ENCODE data around the gene SMARCC2. TPM values are rescaled to one million over a fixed set of nuclear protein-coding genes. Genes with fewer than 3 reads are reported as not detected.

SMARCC2 gene
- total and polyA plus RNA-seq, 2 of the 13 experiments (the other 11 are each of a cell fraction or from before 2014, with no cell fraction given) = 21.3 to 24.1 TPM

DNA sequence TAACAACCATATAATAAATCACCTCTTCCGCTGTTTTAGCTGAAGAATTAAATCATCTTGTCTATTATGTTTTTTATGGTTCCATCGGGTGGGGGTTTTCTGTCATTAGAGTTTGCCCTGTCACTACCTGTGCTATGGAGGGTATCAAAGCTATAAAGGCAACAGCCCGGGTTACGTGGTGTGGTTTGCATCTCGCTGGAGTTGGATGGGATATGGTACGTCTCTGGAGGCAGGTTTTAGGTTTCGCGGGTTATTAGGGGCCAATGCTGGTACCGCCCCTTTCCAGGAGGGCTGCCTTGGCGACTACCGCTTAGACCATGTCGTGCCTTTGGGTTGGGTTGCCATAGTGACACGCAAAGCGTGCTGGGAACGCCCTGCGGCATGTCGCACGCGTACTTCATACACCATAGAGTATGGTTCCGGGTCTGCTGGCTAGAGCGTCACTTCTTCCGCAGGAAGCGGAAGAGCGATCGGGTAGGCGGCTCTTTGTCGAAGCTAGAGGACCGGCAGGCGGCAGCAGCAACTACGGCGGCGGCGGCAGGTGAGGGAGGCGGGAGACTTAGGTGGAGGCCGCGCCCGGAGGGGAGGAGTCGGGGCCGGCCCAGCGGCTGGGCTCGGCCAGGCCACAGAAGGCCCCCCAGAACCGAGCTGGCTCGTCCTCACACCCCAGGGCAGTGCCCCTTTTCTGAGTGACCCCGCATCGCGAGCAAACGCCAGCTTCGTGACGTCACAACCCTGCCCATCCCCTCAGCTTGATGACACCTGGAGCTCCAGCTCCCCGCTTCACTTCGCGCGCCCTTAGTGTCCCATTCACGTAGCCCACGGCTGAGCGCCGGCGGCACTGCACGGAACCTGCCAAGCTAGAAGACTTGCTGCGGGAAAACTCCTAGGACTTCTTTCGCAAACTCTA lies 71.2 kb downstream of the SMARCC2 start, which contains the start of gene ZC3H10 (continued):
- TF ChIP-seq MEF2D (CRISPR knock-in tag; IDR thresholded peaks at IDR 0.05) = peak; percentile 89; the same call in 1 of the 2 replicates
- peak; percentile 86 for TF ChIP-seq SIN3B (IDR thresholded peaks at IDR 0.05; ENCODE audit: low read length)
- peak; percentile 99 for TF ChIP-seq NR2C2 (CRISPR knock-in tag; IDR thresholded peaks at IDR 0.05; ENCODE audit: borderline replicate concordance)
- 0 out of 2 replicates have a peak, but pooled peaks have one; percentile 30 for TF ChIP-seq HHEX (CRISPR knock-in tag; IDR thresholded peaks at IDR 0.05)
- peak; percentile 32; the same call in 1 of the 2 replicates for TF ChIP-seq ZNF547 (CRISPR knock-in tag; IDR thresholded peaks at IDR 0.05)
- TF ChIP-seq, protein P1, sequence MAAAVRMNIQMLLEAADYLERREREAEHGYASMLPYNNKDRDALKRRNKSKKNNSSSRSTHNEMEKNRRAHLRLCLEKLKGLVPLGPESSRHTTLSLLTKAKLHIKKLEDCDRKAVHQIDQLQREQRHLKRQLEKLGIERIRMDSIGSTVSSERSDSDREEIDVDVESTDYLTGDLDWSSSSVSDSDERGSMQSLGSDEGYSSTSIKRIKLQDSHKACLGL (CRISPR knock-in tag; IDR thresholded peaks at IDR 0.05) = no peak
- TF ChIP-seq EEA1 (CRISPR knock-in tag; IDR thresholded peaks at IDR 0.05; ENCODE audit: borderline replicate concordance) = 0 out of 2 replicates have a peak, but pooled peaks have one; percentile 60
- TF ChIP-seq, protein P2, sequence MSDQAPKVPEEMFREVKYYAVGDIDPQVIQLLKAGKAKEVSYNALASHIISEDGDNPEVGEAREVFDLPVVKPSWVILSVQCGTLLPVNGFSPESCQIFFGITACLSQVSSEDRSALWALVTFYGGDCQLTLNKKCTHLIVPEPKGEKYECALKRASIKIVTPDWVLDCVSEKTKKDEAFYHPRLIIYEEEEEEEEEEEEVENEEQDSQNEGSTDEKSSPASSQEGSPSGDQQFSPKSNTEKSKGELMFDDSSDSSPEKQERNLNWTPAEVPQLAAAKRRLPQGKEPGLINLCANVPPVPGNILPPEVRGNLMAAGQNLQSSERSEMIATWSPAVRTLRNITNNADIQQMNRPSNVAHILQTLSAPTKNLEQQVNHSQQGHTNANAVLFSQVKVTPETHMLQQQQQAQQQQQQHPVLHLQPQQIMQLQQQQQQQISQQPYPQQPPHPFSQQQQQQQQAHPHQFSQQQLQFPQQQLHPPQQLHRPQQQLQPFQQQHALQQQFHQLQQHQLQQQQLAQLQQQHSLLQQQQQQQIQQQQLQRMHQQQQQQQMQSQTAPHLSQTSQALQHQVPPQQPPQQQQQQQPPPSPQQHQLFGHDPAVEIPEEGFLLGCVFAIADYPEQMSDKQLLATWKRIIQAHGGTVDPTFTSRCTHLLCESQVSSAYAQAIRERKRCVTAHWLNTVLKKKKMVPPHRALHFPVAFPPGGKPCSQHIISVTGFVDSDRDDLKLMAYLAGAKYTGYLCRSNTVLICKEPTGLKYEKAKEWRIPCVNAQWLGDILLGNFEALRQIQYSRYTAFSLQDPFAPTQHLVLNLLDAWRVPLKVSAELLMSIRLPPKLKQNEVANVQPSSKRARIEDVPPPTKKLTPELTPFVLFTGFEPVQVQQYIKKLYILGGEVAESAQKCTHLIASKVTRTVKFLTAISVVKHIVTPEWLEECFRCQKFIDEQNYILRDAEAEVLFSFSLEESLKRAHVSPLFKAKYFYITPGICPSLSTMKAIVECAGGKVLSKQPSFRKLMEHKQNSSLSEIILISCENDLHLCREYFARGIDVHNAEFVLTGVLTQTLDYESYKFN (CRISPR knock-in tag; conservative IDR thresholded peaks at IDR 0.05) = peak; percentile 71
- TF ChIP-seq, protein P3, sequence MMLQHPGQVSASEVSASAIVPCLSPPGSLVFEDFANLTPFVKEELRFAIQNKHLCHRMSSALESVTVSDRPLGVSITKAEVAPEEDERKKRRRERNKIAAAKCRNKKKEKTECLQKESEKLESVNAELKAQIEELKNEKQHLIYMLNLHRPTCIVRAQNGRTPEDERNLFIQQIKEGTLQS (CRISPR knock-in tag; IDR thresholded peaks at IDR 0.05) = no peak
- TF ChIP-seq, protein P4, sequence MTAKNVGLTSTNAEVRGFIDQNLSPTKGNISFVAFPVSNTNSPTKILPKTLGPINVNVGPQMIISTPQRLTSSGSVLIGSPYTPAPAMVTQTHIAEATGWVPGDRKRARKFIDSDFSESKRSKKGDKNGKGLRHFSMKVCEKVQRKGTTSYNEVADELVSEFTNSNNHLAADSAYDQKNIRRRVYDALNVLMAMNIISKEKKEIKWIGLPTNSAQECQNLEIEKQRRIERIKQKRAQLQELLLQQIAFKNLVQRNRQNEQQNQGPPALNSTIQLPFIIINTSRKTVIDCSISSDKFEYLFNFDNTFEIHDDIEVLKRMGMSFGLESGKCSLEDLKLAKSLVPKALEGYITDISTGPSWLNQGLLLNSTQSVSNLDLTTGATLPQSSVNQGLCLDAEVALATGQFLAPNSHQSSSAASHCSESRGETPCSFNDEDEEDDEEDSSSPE (CRISPR knock-in tag; IDR thresholded peaks at IDR 0.05) = peak; percentile 90
- peak; percentile 68; the same call in 1 of the 2 replicates for TF ChIP-seq ZNF441 (CRISPR knock-in tag; IDR thresholded peaks at IDR 0.05; ENCODE audit: borderline replicate concordance)
- TF ChIP-seq, protein P5, sequence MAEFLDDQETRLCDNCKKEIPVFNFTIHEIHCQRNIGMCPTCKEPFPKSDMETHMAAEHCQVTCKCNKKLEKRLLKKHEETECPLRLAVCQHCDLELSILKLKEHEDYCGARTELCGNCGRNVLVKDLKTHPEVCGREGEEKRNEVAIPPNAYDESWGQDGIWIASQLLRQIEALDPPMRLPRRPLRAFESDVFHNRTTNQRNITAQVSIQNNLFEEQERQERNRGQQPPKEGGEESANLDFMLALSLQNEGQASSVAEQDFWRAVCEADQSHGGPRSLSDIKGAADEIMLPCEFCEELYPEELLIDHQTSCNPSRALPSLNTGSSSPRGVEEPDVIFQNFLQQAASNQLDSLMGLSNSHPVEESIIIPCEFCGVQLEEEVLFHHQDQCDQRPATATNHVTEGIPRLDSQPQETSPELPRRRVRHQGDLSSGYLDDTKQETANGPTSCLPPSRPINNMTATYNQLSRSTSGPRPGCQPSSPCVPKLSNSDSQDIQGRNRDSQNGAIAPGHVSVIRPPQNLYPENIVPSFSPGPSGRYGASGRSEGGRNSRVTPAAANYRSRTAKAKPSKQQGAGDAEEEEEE (CRISPR knock-in tag; IDR thresholded peaks at IDR 0.05; ENCODE audit: borderline replicate concordance) = 0 out of 2 replicates have a peak, but pooled peaks have one; percentile 38
- TF ChIP-seq NCOA2 (CRISPR knock-in tag; IDR thresholded peaks at IDR 0.05) = peak; percentile 64
- no peak for TF ChIP-seq MTF2 (CRISPR knock-in tag; IDR thresholded peaks at IDR 0.05; ENCODE audit: borderline replicate concordance)
- no peak for TF ChIP-seq FOXA1 (IDR thresholded peaks at IDR 0.05)
- peak; percentile 45; the same call in 1 of the 2 replicates for TF ChIP-seq FOXA1 (CRISPR knock-in tag; IDR thresholded peaks at IDR 0.05)
- peak; percentile 84 for TF ChIP-seq RBM39 (IDR thresholded peaks at IDR 0.05; ENCODE audit: low read depth, low read length, poor library complexity, severe bottlenecking)
- peak; percentile 93 for TF ChIP-seq ZNF138 (CRISPR knock-in tag; IDR thresholded peaks at IDR 0.05; ENCODE audit: low read depth)
- TF ChIP-seq FOXK1 (CRISPR knock-in tag; IDR thresholded peaks at IDR 0.05; ENCODE audit: borderline replicate concordance, low read depth) = peak; percentile 90; the same call in 1 of the 2 replicates
- peak; percentile 83; the same call in 1 of the 2 replicates for TF ChIP-seq ZNF232 (CRISPR knock-in tag; IDR thresholded peaks at IDR 0.05; ENCODE audit: borderline replicate concordance)
